Mammary epithelial cell (primary cell): ENCODE data around the gene CYP4F22.

Experiments
- EZH2 ChIP-seq: IDR thresholded peaks from 2 replicates; pipeline ENCODE4 v1.6.1; 2012; ENCODE audit warnings: low read length, inconsistent platforms, borderline replicate concordance
- TF ChIP-seq, protein P1 (sequence below), 2 donors: IDR thresholded peaks in 1 of 2; conservative IDR thresholded peaks in 1 of 2; 2 replicates each; pipeline ENCODE4 v1.5.1; 2011 to 2012; ENCODE audit warnings: inconsistent platforms in 2 of 2, low read length in 2 of 2, mild to moderate bottlenecking in 2 of 2, control low read depth in 1 of 2, low read depth in 1 of 2; ENCODE audit not compliant: insufficient read depth in 1 of 2; ENCODE audit errors: extremely low read depth in 1 of 2

- TF ChIP-seq, protein P1, sequence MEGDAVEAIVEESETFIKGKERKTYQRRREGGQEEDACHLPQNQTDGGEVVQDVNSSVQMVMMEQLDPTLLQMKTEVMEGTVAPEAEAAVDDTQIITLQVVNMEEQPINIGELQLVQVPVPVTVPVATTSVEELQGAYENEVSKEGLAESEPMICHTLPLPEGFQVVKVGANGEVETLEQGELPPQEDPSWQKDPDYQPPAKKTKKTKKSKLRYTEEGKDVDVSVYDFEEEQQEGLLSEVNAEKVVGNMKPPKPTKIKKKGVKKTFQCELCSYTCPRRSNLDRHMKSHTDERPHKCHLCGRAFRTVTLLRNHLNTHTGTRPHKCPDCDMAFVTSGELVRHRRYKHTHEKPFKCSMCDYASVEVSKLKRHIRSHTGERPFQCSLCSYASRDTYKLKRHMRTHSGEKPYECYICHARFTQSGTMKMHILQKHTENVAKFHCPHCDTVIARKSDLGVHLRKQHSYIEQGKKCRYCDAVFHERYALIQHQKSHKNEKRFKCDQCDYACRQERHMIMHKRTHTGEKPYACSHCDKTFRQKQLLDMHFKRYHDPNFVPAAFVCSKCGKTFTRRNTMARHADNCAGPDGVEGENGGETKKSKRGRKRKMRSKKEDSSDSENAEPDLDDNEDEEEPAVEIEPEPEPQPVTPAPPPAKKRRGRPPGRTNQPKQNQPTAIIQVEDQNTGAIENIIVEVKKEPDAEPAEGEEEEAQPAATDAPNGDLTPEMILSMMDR (conservative IDR thresholded peaks at IDR 0.05 in 1 of 2, IDR thresholded peaks at IDR 0.05 in 1 of 2; ENCODE audit: extremely low read depth in 1 of 2, insufficient read depth in 1 of 2, low read depth in 1 of 2, low read length in 2 of 2): no peak
- no peak for TF ChIP-seq EZH2
Measured at GRCh38 chr19:15555021-15555420, 46.7 kb downstream of the CYP4F22 start.
